WERI-Rb-1 (cell line): ENCODE measurements around the gene PLPPR3.
A peak's percentile ranks its signal among the peaks of the same experiment; 100 is the strongest.
"Not testable (repeated sequence)": the region's sequence is repeated elsewhere in the genome, so short reads cannot be mapped to it uniquely, and the experiment has no call there.

Source experiments
- DNase-seq: peaks from one replicate; pipeline ENCODE4 v3.0.0-alpha.2; 2020
- H3K27ac ChIP-seq: fragments of 250-450 bp; sonication (Bioruptor Pico); 2 replicates; pipeline ENCODE4 v1.5.1; 2020; ENCODE audit warnings: mild to moderate bottlenecking, moderate library complexity
- H3K27me3 ChIP-seq: fragments of 250-450 bp; sonication (Bioruptor Pico); 2 replicates; pipeline ENCODE4 v1.5.1; 2021; ENCODE audit warnings: mild to moderate bottlenecking, low read depth, moderate library complexity; ENCODE audit not compliant: insufficient read depth, severe bottlenecking
- H3K36me3 ChIP-seq: fragments of 250-450 bp; sonication (Bioruptor Pico); 2 replicates; pipeline ENCODE4 v1.5.1; 2020; ENCODE audit warnings: mild to moderate bottlenecking, moderate library complexity
- H3K4me3 ChIP-seq: 2 replicates; pipeline ENCODE4 v1.5.1; 2011; ENCODE audit warnings: low read depth, mild to moderate bottlenecking, control low read depth, low read length
- H3K9me3 ChIP-seq: fragments of 250-450 bp; sonication (Bioruptor Pico); 2 replicates; pipeline ENCODE4 v1.5.1; 2021; ENCODE audit warnings: mild to moderate bottlenecking, moderate library complexity; ENCODE audit not compliant: severe bottlenecking
- TF ChIP-seq, protein P1 (sequence below): IDR thresholded peaks from 2 replicates; pipeline ENCODE4 v1.5.1; 2011; ENCODE audit warnings: low read depth, mild to moderate bottlenecking, control low read depth, inconsistent platforms, low read length

PLPPR3 gene

DNA sequence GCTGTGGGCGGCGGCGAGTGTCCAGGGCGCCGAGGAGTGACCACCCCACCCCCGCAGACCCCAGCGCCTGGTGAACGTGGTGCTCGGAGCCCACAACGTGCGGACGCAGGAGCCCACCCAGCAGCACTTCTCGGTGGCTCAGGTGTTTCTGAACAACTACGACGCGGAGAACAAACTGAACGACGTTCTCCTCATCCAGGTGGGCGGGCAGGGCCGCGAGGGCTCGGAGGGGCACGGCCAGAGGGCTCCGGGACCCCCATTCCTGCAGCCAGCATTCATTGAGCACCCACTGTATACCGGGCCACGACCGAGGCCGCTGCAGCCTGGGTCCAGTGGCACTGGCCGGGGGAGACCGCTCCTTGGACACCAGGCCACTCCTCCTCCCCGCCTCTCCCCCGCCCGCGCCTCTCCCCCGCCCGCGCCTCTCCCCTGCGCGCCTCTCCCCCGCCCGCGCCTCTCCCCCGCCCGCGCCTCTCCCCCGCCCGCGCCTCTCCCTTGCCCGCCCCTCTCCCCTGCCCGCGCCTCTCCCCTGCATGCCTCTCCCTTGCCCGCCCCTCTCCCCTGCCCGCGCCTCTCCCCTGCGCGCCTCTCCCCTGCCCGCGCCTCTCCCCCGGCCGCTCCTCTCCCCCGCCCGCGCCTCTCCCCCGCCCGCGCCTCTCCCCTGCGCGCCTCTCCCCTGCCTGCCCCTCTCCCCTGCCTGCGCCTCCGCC lies 22.2 kb upstream of the PLPPR3 start:
- DNase-seq = no peak
- Histone ChIP-seq H3K27ac (no peak overlapping the region), H3K9me3 (no peaks in the 10 kb centered on the region), H3K4me3 (peak overlapping the region; percentile 38), H3K27me3 (no peaks in the 10 kb centered on the region), H3K36me3 (no peaks in the 10 kb centered on the region)
- TF ChIP-seq, protein P1, sequence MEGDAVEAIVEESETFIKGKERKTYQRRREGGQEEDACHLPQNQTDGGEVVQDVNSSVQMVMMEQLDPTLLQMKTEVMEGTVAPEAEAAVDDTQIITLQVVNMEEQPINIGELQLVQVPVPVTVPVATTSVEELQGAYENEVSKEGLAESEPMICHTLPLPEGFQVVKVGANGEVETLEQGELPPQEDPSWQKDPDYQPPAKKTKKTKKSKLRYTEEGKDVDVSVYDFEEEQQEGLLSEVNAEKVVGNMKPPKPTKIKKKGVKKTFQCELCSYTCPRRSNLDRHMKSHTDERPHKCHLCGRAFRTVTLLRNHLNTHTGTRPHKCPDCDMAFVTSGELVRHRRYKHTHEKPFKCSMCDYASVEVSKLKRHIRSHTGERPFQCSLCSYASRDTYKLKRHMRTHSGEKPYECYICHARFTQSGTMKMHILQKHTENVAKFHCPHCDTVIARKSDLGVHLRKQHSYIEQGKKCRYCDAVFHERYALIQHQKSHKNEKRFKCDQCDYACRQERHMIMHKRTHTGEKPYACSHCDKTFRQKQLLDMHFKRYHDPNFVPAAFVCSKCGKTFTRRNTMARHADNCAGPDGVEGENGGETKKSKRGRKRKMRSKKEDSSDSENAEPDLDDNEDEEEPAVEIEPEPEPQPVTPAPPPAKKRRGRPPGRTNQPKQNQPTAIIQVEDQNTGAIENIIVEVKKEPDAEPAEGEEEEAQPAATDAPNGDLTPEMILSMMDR = no peak

DNA sequence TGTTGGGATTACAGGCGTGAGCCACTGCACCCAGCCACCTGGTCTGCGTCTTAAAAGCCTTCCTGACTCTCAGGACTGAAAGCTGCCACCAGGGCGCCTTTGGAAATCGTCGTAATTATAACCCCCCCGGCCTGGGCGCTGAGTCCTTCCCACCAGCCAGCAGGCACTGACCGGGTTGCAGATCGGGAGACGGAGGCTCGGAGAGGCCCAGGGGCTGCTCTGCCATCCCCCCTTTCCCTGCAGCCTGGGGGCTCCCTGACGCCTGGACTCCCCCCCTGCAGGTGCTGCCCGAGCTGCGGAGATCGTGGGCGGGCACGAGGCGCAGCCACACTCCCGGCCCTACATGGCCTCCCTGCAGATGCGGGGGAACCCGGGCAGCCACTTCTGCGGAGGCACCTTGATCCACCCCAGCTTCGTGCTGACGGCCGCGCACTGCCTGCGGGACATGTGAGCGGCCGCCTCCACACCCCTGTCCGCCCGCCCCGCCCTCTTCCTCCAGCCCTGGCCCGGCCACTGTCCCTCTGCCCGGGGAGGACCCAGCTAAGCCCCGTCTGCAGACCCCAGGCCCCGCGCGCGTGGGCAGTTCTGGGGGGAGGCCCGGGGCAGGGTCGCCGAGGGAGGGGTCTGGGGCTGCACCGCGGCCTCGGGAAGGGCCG lies 21.6 kb upstream of the PLPPR3 start:
- no peaks in the 10 kb centered on the region for H3K27me3 ChIP-seq
- DNase-seq = peak; percentile 70

DNA sequence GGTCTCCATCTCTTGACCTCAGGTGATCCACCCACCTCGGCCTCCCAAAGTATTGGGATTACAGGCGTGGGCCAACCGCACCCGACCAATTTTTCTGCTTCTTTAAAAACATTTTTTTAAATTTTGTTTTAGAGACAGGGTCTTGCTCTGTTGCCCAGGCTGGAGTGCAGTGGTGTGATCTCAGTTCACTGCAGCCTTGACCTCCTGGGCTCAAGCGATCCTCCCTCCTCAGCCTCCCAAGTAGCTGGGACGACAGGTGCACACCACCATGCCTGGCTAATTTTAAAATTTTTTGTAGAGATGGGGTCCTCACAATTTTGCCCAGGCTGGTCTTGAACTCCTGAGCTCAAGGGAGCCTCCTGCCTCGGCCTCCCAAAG lies 21.0 kb upstream of the PLPPR3 start:
- H3K27ac ChIP-seq, H3K9me3 ChIP-seq, DNase-seq, H3K27me3 ChIP-seq, H3K4me3 ChIP-seq, H3K36me3 ChIP-seq: not testable (repeated sequence)

More for the DNA sequence above, 21.6 kb upstream of the PLPPR3 start:
- H3K9me3 ChIP-seq = no peaks in the 10 kb centered on the region
- H3K27ac ChIP-seq = no peak overlapping the region
- H3K4me3 ChIP-seq = peak overlapping the region; percentile 38
- H3K36me3 ChIP-seq = no peaks in the 10 kb centered on the region
- TF ChIP-seq, protein P1 = 0 out of 2 replicates have a peak, but pooled peaks have one; percentile 3

DNA sequence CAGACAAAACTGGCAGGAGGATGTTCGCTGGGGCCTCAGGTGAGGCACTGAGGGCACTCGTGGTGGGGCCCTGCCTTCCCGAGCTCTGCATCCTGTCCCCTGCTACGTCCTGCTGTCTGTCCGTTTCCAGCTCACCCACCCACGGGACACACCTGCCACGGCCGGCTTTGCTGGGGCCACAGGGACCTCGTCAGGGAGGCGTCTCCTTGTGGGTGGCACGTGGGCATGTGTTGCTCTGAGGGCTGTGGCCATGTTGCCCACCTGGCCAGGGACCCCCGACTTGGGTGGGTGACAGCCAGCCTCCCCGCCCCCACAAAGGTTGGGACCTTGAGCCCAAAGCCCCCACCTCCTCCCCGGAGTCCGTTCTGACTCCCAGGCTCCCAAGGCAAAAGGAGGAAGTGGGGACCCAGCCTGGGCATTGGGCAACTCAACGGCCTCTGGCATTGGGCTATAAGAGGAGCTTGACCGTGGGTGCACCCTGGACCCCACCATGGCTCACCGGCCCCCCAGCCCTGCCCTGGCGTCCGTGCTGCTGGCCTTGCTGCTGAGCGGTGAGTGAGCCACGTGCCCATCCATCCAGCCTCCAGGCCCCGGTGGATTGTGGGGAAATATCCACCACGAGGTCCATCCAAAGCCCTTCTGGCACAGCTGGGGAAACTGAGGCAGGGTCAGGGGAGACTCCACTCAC lies 18.9 kb upstream of the PLPPR3 start, which contains the start of gene PRTN3:
TSS of gene PRTN3 (plus strand) at position 481 of the 688 bp plus-strand sequence. CDS start at position 491, 10 bp downstream.
- H3K27ac ChIP-seq = no peak within 1 kb of the TSS
- no peaks in the 10 kb centered on the region for H3K9me3 ChIP-seq
- TF ChIP-seq, protein P1 = no peak
- no peak for DNase-seq
- no peaks in the 10 kb centered on the region for H3K27me3 ChIP-seq
- H3K4me3 ChIP-seq = no peak within 1 kb of the TSS
- no peaks in the 10 kb centered on the region for H3K36me3 ChIP-seq

DNA sequence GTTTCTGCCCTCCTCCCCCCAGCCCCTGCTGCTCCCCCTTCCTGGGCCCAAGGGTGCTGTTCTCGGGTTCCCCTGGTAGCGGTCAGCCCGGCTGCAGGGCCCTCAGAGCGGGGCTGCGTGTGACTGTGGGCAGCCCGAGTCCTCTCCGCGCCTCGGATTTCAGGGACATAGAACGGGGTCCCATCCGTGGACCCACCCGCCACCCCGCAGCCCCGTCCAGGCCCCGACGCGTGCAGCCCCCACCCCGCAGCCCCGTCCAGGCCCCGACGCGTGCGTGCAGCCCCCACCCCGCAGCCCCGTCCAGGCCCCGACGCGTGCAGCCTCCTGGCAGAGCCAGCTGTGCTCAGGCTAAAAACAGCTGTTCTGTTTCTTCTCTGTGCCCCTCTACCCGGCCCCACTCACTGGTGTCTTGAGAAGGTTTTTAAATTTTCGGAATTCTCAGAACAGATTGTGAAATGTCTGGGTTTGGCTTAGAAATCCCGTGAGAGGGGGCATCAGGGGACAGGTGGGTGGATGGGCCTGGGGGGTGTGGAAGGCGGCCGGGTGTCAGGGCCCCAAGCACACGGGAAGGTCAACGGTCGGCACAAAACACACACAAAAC lies 13.6 kb upstream of the PLPPR3 start:
- Histone ChIP-seq H3K27ac (no peak overlapping the region), H3K4me3 (no peak overlapping the region), H3K9me3 (no peaks in the 10 kb centered on the region), H3K36me3 (no peaks in the 10 kb centered on the region), H3K27me3 (no peaks in the 10 kb centered on the region)
- TF ChIP-seq, protein P1 = no peak
- DNase-seq = no peak

DNA sequence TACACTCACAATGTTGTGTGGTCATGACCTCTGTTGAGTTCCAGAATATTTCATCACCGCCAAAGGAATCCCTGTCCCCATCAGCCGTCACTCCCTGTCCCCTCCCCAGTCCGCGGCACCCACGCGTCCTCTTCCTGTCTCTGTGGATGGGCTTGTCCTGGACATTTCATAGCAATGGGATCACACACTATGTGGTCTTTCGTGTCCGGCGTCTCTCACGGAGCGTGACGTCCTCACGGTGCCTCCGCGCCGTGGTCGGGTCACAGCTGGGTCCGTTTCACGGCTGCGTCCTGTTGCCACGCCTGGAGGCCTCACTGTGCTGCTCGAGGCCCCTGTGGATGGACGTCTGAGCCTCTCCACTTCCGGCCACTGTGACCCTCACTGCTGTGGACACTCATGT lies 12.5 kb upstream of the PLPPR3 start:
- TF ChIP-seq, protein P1 = no peak
- DNase-seq = no peak
- Histone ChIP-seq H3K27me3 (no peaks in the 10 kb centered on the region), H3K36me3 (no peaks in the 10 kb centered on the region), H3K4me3 (no peak overlapping the region), H3K27ac (no peak overlapping the region), H3K9me3 (no peaks in the 10 kb centered on the region)
